ENCODE measurements around the gene IFITM2.
"Not testable (repeated sequence)": the region's sequence is repeated elsewhere in the genome, so short reads cannot be mapped to it uniquely, and the experiment has no call there.

Gene IFITM2

GRCh38 chr11:293852-294661, 13.6 kb upstream of the IFITM2 start:
- DNase-seq, result no peak

- DNase-seq, result no peak
These were observed 12.8 kb upstream of the IFITM2 start for GRCh38 chr11:294780-295179.

GRCh38 chr11:295351-296170, 12.1 kb upstream of the IFITM2 start:
- DNase-seq, result no peak

- DNase-seq, result no peak
These were observed 11.2 kb upstream of the IFITM2 start for GRCh38 chr11:296171-297050.

- DNase-seq, result no peak
These were observed 10.5 kb upstream of the IFITM2 start for GRCh38 chr11:297051-297585.

GRCh38 chr11:297586-298405, 9.8 kb upstream of the IFITM2 start:
- DNase-seq, result no peak

GRCh38 chr11:298406-299065, 9.1 kb upstream of the IFITM2 start:
- DNase-seq, result no peak

- DNase-seq, result no peak
These were observed 8.3 kb upstream of the IFITM2 start, which contains the start of gene IFITM5 for GRCh38 chr11:299081-299891. TSS of gene IFITM5 (minus strand) at chr11:299526. CDS start at chr11:299490, 36 bp downstream.

- DNase-seq, result no peak
These were observed 7.5 kb upstream of the IFITM2 start for GRCh38 chr11:299951-300735.

GRCh38 chr11:303363-303762, 4.3 kb upstream of the IFITM2 start:
- no peak for DNase-seq

- DNase-seq, result no peak
These were observed 3.5 kb upstream of the IFITM2 start for GRCh38 chr11:304061-304506.

GRCh38 chr11:304915-305843, 2.4 kb upstream of the IFITM2 start:
- DNase-seq, result no peak

- no peak for DNase-seq
These were observed 1.8 kb upstream of the IFITM2 start for GRCh38 chr11:305844-306211.

GRCh38 chr11:306645-307371, 808 bp upstream of the IFITM2 start:
- DNase-seq, result no peak

GRCh38 chr11:308740-309665, 1.4 kb downstream of the IFITM2 start:
- not testable (repeated sequence) for DNase-seq

- not testable (repeated sequence) for DNase-seq
These were observed 2.5 kb downstream of the IFITM2 start for GRCh38 chr11:309979-310572.

Data from NCI-H1092 treated with DMSO at 0.1 percent for 48 hours (cell line).